ENCODE data around the gene CARD10. TPM values are rescaled to one million over a fixed set of nuclear protein-coding genes. Genes with fewer than 3 reads are reported as not detected.

Gene CARD10
- total RNA-seq, 2 donors from 2014 or later: 14.2 to 70.7 TPM

- 75% methylated on average over 26 of the region's 26 CpGs for WGBS
- Histone ChIP-seq H3K36me3 (no peaks in the 10 kb centered on the region), H3K4me1 (replicated peaks) (peaks cover 3% of the 10 kb centered on the region), H3K27ac (peak overlapping the region; percentile 21 to 37), H3K9me3 (no peaks in the 10 kb centered on the region), H3K27me3 (replicated peaks; ENCODE audit: insufficient read depth) (no peaks in the 10 kb centered on the region), H3K4me3 (peak overlapping the region; percentile 15 to 19)
- intact Hi-C loops (cut with DNase I): no loop called here
- DNase-seq (ENCODE audit: low spot score): no peak
- no peak for TF ChIP-seq POLR2A (IDR thresholded peaks at IDR 0.05)
- no peak for TF ChIP-seq CTCF (IDR thresholded peaks at IDR 0.05)
- no peak for TF ChIP-seq POLR2AphosphoS5 (IDR thresholded peaks at IDR 0.05)
Measured at GRCh38 chr22:37485395-37486223, 33.6 kb downstream of the CARD10 start.

- Histone ChIP-seq H3K4me3 (peak overlapping the region; percentile 15 to 19), H3K4me1 (replicated peaks) (peaks cover 3% of the 10 kb centered on the region), H3K27ac (peak overlapping the region; percentile 21 to 37), H3K27me3 (replicated peaks; ENCODE audit: insufficient read depth) (no peaks in the 10 kb centered on the region), H3K9me3 (no peaks in the 10 kb centered on the region), H3K36me3 (no peaks in the 10 kb centered on the region)
- intact Hi-C loops (cut with DNase I): no loop called here
- DNase-seq (ENCODE audit: low spot score): peak; percentile 21
- no peak for TF ChIP-seq POLR2A (IDR thresholded peaks at IDR 0.05)
- no peak for TF ChIP-seq CTCF (IDR thresholded peaks at IDR 0.05)
- peak; percentile 11 for TF ChIP-seq POLR2AphosphoS5 (IDR thresholded peaks at IDR 0.05)
- whole genome bisulfite sequencing: 79% methylated on average over 39 of the region's 39 CpGs
Measured at GRCh38 chr22:37484480-37485394, 34.5 kb downstream of the CARD10 start.

GRCh38 chr22:37483050-37483449 is 36.2 kb downstream of the CARD10 start:
- Histone ChIP-seq H3K4me1 (replicated peaks) (peaks cover 3% of the 10 kb centered on the region), H3K4me3 (no peak overlapping the region), H3K9me3 (no peaks in the 10 kb centered on the region), H3K27ac (no peak overlapping the region), H3K36me3 (no peaks in the 10 kb centered on the region), H3K27me3 (replicated peaks; ENCODE audit: insufficient read depth) (no peaks in the 10 kb centered on the region)
- TF ChIP-seq POLR2AphosphoS5 (IDR thresholded peaks at IDR 0.05): no peak
- no peak for TF ChIP-seq CTCF (IDR thresholded peaks at IDR 0.05)
- TF ChIP-seq POLR2A (IDR thresholded peaks at IDR 0.05): no peak
- WGBS: 76% methylated on average over 13 of the region's 13 CpGs
- intact Hi-C loops (cut with DNase I): no loop called here
- no peak for DNase-seq (ENCODE audit: low spot score)

GRCh38 chr22:37482244-37482643 is 37.0 kb downstream of the CARD10 start:
- Histone ChIP-seq H3K36me3 (no peaks in the 10 kb centered on the region), H3K27me3 (replicated peaks; ENCODE audit: insufficient read depth) (no peaks in the 10 kb centered on the region), H3K4me1 (replicated peaks) (peaks cover 3% of the 10 kb centered on the region), H3K9me3 (no peaks in the 10 kb centered on the region), H3K4me3 (no peak overlapping the region), H3K27ac (no peak overlapping the region)
- 83% methylated on average over 9 of the region's 9 CpGs for WGBS
- intact Hi-C loops (cut with DNase I): no loop called here
- no peak for DNase-seq (ENCODE audit: low spot score)
- no peak for TF ChIP-seq CTCF (IDR thresholded peaks at IDR 0.05)
- no peak for TF ChIP-seq POLR2AphosphoS5 (IDR thresholded peaks at IDR 0.05)
- no peak for TF ChIP-seq POLR2A (IDR thresholded peaks at IDR 0.05)
